NCI-H2029 (cell line): ENCODE measurements around the gene EP300.
A peak's percentile ranks its signal among the peaks of the same experiment; 100 is the strongest.
"Not testable (repeated sequence)": the region's sequence is repeated elsewhere in the genome, so short reads cannot be mapped to it uniquely, and the experiment has no call there.

Experiments used
- DNase-seq: peaks from one replicate; lab custom pipeline; 2025; lab: John Stamatoyannopoulos, UW

EP300 gene

DNA sequence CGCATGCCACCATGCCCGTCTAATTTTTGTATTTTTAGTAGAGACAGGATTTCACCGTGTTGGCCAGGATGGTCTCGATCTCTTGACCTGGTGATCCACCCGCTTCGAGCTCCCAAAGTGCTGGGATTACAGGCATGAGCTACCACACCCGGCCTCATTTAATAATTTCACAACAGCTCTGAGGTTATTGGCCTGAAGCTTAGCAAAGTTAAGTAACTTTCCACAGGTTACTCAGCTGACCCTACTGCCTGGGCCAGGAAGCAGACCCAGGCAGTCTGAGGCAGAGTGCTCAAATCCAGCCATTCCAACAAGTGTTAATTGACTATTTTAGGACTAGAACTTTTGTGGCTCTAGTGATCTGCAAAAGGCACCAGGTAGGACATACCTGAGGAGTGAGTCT, 60.5 kb downstream of the EP300 start:
- DNase-seq, result no peak

DNA sequence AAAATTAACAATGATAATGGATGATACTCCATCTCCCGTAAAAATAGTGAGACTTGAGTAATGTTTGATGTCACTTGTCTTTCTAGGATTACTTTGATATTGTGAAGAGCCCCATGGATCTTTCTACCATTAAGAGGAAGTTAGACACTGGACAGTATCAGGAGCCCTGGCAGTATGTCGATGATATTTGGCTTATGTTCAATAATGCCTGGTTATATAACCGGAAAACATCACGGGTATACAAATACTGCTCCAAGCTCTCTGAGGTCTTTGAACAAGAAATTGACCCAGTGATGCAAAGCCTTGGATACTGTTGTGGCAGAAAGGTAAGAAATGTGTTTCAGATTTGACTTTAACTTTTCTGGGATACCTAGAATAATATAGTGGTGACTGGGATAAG, 64.7 kb downstream of the EP300 start:
- no peak for DNase-seq

DNA sequence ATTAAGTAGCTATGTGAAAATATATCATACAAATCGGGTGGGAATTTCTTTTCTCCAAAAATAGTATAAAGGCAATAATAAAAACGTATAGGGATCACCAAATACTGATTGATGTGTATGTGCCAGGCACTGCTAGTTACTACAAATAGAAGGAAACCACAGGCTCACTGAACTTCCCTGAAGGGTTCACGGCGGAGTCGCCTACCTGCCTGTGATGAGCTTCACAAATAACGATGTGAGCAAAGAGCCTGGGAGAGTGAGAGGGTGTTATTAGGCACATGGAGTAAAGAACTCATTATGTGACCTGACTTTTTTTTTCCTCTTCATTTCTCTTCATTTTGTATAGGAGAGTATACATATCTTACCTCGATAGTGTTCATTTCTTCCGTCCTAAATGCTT, 76.8 kb downstream of the EP300 start:
- no peak for DNase-seq

DNA sequence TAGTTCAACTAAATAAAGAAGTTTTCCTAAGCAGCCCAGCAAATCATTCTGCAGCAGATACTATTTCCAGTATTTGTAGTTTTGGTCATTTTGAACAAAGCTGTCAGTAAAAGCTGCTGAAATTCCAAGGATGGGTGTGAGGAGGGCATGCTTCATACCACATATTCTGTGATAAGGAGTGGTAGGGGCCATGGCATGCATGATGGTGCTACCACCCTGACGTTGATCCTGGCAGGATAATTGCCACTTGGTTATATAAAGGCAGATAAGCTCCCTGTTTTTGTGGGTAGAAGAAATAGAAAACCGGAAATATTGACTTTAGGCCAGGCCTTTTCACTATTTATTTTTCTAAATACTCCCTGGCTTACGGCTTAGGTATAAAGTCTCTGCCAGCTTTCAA, 79.6 kb downstream of the EP300 start:
- DNase-seq, result no peak

DNA sequence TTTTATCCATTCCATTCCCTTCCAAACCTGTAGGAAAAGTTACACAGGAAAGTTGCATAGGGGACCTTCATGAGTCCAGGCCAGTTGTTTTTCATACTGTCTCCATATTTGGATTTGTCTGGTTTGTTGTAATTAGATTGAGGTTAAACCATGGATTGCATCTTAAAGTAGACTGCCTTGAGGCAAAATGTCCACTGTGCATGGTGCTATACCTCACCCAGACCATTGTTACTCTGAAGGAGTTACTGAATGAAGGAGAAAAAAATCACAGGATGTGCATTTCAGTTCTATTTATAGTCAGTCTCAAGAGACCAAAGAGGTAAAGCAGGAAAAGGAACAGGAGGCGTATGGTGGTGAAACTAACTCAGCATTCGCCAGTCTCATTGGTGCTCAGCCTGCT, 83.2 kb downstream of the EP300 start:
- DNase-seq, result no peak

DNA sequence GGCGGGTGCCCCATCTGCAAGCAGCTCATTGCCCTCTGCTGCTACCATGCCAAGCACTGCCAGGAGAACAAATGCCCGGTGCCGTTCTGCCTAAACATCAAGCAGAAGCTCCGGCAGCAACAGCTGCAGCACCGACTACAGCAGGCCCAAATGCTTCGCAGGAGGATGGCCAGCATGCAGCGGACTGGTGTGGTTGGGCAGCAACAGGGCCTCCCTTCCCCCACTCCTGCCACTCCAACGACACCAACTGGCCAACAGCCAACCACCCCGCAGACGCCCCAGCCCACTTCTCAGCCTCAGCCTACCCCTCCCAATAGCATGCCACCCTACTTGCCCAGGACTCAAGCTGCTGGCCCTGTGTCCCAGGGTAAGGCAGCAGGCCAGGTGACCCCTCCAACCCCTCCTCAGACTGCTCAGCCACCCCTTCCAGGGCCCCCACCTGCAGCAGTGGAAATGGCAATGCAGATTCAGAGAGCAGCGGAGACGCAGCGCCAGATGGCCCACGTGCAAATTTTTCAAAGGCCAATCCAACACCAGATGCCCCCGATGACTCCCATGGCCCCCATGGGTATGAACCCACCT, 84.7 kb downstream of the EP300 start:
- DNase-seq, result no peak

DNA sequence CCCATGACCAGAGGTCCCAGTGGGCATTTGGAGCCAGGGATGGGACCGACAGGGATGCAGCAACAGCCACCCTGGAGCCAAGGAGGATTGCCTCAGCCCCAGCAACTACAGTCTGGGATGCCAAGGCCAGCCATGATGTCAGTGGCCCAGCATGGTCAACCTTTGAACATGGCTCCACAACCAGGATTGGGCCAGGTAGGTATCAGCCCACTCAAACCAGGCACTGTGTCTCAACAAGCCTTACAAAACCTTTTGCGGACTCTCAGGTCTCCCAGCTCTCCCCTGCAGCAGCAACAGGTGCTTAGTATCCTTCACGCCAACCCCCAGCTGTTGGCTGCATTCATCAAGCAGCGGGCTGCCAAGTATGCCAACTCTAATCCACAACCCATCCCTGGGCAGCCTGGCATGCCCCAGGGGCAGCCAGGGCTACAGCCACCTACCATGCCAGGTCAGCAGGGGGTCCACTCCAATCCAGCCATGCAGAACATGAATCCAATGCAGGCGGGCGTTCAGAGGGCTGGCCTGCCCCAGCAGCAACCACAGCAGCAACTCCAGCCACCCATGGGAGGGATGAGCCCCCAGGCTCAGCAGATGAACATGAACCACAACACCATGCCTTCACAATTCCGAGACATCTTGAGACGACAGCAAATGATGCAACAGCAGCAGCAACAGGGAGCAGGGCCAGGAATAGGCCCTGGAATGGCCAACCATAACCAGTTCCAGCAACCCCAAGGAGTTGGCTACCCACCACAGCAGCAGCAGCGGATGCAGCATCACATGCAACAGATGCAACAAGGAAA, 85.4 kb downstream of the EP300 start:
- no peak for DNase-seq

DNA sequence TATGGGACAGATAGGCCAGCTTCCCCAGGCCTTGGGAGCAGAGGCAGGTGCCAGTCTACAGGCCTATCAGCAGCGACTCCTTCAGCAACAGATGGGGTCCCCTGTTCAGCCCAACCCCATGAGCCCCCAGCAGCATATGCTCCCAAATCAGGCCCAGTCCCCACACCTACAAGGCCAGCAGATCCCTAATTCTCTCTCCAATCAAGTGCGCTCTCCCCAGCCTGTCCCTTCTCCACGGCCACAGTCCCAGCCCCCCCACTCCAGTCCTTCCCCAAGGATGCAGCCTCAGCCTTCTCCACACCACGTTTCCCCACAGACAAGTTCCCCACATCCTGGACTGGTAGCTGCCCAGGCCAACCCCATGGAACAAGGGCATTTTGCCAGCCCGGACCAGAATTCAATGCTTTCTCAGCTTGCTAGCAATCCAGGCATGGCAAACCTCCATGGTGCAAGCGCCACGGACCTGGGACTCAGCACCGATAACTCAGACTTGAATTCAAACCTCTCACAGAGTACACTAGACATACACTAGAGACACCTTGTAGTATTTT, 86.1 kb downstream of the EP300 start:
- DNase-seq, result peak; percentile 12

DNA sequence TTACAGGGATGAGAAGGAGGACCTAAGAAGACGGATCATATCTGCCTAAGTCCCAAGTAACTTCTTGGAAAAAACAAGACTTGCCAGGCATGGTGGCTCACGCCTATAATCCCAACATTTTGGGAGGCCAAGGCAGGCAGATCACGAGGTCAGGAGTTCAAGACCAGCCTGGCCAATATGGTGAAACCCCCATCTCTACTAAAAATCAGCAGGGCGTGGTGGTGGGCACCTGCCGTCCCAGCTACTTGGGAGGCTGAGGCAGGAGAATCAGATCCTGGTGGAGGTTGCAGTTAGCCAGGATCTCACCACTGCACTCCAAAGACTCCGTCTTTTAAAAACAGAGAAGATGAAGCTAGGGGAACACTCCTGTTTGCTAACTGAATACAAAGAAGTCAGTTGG, 88.0 kb downstream of the EP300 start:
- not testable (repeated sequence) for DNase-seq

DNA sequence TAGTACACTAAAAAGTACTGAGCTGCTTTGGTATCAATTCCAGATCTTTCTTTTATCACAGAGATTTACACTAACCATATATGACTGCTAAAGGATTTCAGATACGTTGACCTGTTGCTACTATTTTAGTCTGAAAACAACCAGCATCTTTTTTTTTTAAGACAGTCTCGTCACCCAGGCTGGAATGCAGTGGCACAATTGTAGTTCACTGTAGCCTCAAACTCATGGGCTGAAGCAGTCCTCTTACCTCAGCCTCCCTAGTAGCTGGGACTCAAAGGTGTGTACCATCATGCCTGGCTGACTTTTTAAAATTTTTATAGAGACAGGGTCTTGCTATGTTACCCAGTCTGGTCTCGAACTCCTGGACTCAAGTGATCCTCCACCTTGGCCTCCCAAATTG, 88.5 kb downstream of the EP300 start:
- DNase-seq, result no peak

DNA sequence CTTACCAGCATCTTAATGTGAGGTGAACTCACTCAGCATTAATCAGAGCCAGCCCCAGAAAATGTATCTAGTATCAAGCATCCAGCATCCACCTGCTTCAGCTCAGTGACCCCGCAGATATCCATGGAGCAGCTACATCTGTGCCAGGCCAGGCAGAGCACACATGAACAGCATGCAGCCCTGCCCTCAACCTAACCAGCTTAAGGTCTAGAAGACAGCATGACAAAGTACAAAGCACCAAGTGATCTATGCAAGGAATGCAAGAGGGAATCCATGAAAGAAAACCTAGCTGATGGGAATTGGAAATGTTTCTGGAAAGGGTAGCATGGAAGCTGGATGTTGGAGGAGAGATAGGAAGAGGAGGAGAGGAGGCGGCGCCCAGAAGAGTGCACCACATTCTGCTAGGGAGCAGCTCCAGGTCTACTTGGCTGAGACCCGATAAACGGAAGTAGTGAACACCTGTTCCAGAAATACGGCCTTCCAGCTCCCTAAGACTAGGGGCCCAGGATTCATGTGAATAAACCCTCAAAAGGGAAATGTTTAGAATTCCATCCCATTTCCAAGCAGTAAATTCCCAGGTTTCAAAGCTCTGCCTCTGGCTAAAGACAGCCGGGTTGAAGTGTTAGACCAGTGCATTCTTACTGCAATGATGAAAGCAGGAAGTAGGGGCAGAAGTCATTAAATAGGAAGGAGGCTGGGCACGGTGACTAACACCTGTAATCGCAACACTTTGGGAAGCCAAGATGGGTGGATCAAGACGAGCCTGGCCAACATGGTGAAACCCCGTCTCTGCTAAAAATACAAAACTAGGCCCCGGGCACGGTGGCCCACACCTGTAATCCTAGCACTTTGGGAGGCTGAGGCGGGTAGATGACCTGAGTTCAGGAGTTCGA, 89.2 kb downstream of the EP300 start:
- peak; percentile 59 for DNase-seq

DNA sequence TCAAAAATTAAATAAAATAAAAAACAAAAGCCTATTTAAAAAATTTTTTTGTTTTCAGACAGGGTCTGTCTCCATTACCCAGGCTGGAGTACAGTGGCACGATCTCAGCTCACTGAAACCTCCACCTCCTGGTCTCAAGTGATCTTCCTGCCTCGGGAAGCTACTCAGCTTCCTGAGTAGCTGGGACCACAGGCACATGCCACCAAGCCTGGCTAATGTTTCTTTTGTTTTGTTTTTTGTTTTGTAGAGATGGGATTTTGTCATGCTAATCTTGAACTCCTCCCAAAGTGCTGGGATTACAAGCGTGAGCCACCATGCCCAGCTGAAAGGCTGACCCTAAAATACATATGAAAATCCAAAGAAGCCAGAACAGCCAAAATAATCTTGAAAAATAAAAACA, 92.3 kb downstream of the EP300 start:
- DNase-seq, result no peak

DNA sequence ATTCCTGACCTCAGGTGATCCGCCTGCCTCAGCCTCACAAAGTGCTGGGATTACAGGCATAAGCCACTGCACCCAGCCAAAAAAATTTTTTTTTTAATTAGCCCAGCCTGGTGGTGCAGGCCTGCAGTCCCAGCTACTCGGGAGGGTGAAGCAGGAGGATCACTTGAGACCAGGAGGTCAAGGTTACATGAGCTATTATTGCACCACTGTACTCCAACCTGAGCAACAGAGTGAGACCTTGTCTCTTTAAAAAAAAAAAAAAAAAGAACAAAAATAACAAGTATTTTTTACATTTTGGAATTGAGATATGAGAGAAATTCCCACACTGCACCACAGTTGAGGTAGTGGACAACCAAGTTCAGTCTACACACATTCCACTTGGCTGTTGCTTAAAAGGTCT, 99.1 kb downstream of the EP300 start:
- DNase-seq, result no peak

DNA sequence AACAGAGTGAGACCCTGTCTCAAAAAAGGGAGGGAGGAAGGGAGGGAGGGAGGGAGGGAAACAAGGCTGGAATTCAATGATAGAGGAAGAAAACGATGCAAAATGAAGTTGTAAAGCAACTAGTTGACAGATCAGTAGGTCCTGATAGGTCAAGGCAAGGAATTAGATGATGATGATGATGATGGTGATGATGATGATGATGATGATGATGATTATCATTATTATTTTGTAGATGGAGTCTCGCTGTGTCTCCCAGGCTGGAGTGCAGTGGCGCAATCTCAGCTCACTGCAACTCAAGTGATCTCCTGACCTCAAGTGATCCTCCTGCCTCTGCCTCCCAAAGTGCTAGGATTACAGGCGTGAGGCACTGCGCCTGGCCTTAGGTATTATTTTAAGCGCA, 101.4 kb downstream of the EP300 start:
- DNase-seq, result no peak

DNA sequence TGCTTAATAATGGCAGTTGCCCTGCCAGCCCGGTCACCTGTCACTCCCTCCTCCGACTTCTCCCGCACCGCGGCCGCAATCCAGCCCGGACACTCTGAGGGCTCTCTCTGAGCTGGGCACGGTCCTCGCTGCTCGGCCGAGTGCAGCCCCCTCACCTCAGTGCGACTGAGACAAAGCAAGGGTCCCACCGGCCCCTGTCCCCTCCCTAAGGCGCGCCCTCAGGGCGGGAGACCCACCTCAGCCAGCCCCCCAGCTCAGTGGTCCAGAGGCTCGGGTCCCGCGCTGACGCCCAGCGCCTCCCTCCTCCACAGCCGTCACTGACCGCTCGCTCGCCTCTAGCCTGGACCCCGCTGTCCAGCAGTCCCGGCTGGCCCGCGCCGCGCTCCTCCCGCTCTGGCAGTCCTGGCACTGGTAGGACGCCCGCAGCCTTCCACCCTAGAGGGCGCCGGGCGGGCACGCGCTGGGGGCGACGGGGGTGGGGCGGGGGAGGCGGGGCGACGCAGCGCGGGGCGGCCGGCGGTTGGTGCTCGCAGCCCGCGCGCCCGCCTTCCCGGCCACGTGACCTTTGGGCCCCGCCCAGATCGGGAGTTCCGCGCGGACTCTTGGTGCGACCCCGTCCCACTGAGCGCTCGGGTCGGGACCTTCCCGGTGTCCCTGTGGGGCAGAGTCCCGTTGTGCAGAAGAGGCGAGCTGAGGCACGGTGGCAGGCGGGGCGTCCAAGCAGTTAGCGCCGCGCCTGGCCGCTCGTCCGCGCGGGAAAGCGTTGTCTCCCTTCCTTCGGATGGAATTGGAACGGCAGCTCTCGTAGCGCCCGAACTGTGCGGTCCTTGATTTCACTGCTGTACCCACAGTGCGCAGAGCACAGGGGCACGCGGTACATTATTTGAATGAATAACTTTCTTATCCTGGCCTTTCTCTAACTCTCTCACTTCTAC, 104.9 kb downstream of the EP300 start:
- DNase-seq, result peak; percentile 59

DNA sequence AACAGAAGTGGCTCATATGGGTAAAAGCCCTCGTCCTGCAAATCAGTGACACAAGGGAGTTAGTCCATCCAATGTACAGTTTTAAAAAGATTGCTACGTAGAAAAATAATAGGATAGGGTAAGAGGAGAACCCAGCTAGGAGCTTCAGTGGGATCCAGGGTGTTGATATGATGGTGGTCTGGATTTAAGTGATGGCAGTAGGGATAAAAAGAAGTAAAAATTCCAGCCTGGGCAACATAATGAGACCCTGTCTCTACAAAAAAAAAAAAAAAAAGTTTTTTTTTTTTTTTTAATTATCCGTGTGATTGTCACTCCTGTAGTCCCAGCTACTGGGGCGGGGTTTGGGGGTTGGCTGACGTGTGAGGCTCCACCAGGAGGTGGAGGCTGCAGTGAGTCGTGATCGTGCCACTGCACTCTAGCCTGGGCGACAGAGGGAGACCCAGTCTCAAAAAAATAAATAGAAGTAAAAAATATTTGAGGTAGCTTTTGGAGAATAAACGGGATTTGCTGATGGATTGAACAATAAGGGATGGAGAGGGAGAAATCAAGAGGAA, 105.7 kb downstream of the EP300 start:
- no peak for DNase-seq

DNA sequence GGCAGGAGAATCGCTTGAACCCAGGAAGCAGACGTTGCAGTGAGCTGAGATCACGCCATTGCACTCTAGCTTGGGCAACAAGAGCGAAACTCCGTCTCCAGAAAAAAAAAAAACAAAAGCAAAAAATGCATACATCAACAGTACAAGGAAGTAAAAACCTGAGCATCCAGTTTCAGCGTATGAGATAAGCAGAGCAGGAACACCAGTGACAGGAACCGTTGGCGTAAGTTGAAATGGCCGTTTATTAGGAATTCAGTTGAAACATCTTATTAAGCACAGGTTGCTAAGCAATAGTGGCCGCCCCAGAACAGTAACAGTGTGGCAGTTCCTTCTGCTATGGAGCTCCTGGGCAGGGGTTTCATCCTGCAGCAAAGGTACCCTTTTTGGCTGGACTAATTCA, 108.7 kb downstream of the EP300 start:
- no peak for DNase-seq

DNA sequence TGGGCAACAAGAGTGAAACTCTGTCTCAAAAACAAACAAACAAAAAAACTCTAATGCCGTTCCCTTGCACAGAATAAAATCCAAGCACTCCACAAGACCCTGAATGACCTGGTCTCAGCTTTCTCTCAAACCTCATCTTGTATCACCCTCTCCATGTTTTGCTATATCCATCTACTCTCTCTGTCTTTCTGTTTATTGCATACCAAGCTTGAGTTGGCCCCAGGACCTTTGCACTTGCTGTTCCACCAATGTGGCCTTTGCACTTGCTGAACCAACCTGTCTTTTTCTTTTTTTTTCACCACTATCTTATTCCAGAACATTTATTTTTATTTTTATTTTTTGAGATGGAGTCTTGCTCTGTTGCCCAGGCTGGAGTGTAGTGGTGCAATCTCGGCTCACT, 110.7 kb downstream of the EP300 start:
- no peak for DNase-seq

DNA sequence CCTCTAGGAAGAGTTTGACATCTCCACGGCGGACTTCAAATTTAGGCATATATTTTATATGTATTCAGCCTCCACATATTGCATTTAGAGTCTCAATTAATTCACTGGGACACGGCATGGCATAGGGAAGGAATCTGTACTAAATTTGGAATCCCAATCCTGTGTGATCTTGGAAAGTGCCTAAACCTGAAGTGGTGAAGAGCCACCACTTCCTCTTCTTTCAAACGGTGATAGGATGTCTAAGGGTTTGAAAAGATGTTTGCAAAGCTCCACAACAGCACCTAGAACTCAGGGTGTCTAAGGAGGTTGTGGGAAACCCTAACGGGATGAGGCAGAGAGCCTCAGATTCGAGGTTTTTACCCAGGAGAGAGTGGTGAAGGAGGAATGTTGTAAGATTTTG, 111.7 kb downstream of the EP300 start:
- DNase-seq, result no peak

DNA sequence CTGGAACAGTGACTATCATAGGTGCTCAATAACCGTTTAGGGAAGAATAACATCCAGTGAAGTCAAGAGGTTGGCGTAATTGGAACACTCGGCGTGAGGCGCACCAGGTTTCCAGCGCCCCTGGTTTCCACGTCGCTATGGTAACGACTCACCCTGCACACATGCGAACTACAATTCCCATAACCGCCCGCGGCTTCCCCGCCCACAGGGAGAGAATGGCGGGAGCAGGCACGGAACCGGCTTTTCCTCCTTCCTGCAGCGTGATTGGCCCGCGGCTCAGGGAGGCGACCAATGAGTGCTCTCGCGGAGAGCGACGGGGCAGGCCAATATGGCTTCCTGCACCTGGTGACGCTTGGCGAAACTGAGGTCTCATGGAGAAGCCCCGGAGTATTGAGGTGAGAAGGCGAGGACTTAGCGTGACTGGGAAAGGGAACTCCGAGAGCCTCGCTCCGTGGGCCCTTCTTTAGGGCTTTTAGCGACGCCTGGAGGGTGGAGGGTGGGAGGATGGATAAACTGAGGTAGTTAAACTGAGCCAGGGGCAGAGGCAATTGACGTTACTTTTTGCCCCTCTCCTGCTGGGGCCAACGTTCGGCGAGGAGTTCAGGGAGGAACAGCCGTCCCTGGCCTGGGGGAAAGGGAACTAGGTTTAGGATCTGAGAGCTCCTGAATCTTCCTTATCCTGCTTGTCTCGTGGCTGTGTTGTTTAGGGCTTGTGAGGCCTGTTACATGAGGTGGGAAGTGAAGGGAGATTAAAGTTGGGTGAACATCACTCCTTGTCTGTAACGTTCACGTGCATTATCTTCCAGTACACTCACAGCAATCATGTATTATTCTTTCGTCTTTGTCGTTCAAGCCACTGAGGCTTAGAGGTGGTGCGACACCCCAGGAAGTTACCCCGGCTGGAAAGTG, 112.9 kb downstream of the EP300 start, which contains the start of gene L3MBTL2:
Gene L3MBTL2 (plus strand): TSS at position 321 of the 909 bp plus-strand sequence. CDS start 51 bp downstream, at position 372.
- DNase-seq, result peak; percentile 96
